ENCODE results near the gene SETD5. TPM values are rescaled to one million over a fixed set of nuclear protein-coding genes. Genes with fewer than 3 reads are reported as not detected.
A peak's percentile ranks its signal among the peaks of the same experiment; 100 is the strongest.

SETD5 gene
- total and polyA plus RNA-seq, 2 donors (not counting 1 experiment from before 2014, with no cell fraction given): 53.7 to 62.5 TPM

DNA sequence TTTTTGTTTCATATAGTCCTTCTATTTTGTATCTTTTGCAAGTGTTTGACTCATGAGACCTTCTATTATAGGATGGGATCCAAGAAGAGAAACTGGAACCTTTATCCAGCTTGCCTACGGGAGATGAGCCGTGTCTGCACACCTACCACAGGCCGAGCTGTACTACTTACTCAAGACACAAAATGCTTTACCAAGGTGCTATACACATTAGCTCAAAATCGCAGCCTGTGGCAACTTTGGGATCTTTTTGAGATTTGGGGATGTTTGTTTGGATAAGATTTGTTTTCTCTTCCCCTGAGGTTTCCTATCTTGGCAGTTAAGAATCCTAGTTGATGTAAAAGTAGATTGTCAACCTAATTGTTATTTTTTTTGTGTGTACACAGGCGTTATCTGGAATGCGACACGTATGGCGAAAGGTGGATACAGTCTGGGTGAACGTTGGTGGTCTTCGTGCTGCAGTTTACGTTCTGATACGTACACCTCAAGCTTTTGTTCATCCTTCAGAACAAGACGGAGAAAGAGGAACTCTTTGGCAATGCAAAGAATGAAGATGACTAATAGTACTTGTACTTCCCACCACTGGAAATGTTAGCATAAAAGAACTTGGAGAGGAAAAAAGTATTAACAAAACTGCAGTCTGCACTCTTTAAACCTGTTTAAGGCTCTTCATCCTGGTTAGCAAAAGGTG is 13.1 kb upstream of the SETD5 start:
- Histone ChIP-seq H3K79me2 (ENCODE audit: control insufficient read depth, insufficient read depth, low read length) (peaks cover 10% of the 10 kb centered on the region), H3K4me3 (replicated peaks in 1 of 4; ENCODE audit: control extremely low read depth in 1 of 4, insufficient read depth in 1 of 4, low read depth in 3 of 4, low read length in 4 of 4) (no peak overlapping the region), H4K20me1 (ENCODE audit: control insufficient read depth, extremely low read depth, insufficient read depth, low read length) (no peaks in the 10 kb centered on the region), H3K9me3 (ENCODE audit: control insufficient read depth, insufficient read depth, low read depth, low read length) (no peaks in the 10 kb centered on the region), H3K27ac (ENCODE audit: insufficient read depth, low read length) (no peak overlapping the region), H3K4me2 (ENCODE audit: extremely low read depth, insufficient read depth, low read length) (no peak overlapping the region), H3K36me3 (ENCODE audit: control insufficient read depth, insufficient read depth, low read length) (peaks cover 4% of the 10 kb centered on the region), H3K9ac (ENCODE audit: insufficient read depth, low read length) (no peak overlapping the region), H3K4me1 (ENCODE audit: control insufficient read depth, extremely low read depth, insufficient read depth, low read length) (no peaks in the 10 kb centered on the region), H2AFZ (ENCODE audit: low read length) (no peak overlapping the region), H3K27me3 (ENCODE audit: control insufficient read depth, insufficient read depth, low read length) (no peaks in the 10 kb centered on the region)
- no peak for TF ChIP-seq EZH2 (IDR thresholded peaks at IDR 0.05; ENCODE audit: low read length, missing control alignments)
- TF ChIP-seq, protein P1, sequence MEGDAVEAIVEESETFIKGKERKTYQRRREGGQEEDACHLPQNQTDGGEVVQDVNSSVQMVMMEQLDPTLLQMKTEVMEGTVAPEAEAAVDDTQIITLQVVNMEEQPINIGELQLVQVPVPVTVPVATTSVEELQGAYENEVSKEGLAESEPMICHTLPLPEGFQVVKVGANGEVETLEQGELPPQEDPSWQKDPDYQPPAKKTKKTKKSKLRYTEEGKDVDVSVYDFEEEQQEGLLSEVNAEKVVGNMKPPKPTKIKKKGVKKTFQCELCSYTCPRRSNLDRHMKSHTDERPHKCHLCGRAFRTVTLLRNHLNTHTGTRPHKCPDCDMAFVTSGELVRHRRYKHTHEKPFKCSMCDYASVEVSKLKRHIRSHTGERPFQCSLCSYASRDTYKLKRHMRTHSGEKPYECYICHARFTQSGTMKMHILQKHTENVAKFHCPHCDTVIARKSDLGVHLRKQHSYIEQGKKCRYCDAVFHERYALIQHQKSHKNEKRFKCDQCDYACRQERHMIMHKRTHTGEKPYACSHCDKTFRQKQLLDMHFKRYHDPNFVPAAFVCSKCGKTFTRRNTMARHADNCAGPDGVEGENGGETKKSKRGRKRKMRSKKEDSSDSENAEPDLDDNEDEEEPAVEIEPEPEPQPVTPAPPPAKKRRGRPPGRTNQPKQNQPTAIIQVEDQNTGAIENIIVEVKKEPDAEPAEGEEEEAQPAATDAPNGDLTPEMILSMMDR (conservative IDR thresholded peaks at IDR 0.05 in 1 of 2, IDR thresholded peaks at IDR 0.05 in 1 of 2; ENCODE audit: low read depth in 1 of 2, low read length in 2 of 2): no peak
- peak; percentile 23 to 70 for DNase-seq (ENCODE audit: low read depth in 2 of 2)

DNA sequence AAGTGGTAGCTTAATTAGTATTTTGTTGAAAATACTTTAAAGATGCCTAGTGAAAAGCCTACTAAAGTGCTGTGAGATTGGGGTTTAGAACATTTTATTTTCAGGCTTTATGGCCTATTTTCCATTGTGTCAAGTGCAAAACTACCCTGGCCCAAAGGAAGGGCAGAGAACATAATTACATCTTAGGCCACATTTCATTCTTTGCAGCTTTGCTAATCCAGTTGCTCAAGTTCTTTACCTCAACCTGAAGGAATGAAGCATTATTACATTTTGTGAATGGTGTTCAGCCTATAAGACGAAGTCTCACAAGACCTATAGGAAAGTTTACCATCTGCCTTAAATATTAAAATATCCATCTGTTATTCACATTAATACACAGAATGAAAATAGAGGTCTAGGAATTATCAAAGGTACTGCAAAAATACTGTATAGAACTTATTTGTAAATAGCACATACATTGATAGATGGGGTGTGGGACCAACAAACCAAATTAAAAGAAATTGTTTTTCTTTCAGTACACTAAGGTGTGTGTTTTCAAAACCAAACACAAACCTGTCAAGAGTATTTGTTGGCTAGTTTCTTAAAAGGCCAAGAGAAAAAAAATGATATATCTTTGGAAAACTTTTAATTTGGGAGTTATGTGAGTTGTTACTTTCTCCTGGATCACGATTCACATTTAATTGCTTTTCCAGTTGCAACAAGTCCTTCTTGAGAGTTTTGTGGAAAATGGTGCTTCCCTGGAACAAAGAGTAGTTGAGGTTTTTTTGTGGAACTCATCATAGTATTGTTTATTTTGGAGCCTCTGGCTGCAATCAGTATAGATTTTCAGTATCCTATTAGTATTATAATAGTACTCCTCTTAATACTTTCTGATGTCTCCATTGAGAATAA is 12.0 kb upstream of the SETD5 start:
- Histone ChIP-seq H3K4me3 (replicated peaks in 1 of 4; ENCODE audit: control extremely low read depth in 1 of 4, insufficient read depth in 1 of 4, low read depth in 3 of 4, low read length in 4 of 4) (no peak overlapping the region), H3K4me2 (ENCODE audit: extremely low read depth, insufficient read depth, low read length) (no peak overlapping the region), H3K79me2 (ENCODE audit: control insufficient read depth, insufficient read depth, low read length) (peaks cover 19% of the 10 kb centered on the region), H4K20me1 (ENCODE audit: control insufficient read depth, extremely low read depth, insufficient read depth, low read length) (no peaks in the 10 kb centered on the region), H3K27me3 (ENCODE audit: control insufficient read depth, insufficient read depth, low read length) (no peaks in the 10 kb centered on the region), H3K36me3 (ENCODE audit: control insufficient read depth, insufficient read depth, low read length) (peaks cover 4% of the 10 kb centered on the region), H3K9me3 (ENCODE audit: control insufficient read depth, insufficient read depth, low read depth, low read length) (no peaks in the 10 kb centered on the region), H3K4me1 (ENCODE audit: control insufficient read depth, extremely low read depth, insufficient read depth, low read length) (no peaks in the 10 kb centered on the region), H3K27ac (ENCODE audit: insufficient read depth, low read length) (no peak overlapping the region), H3K9ac (ENCODE audit: insufficient read depth, low read length) (no peak overlapping the region), H2AFZ (ENCODE audit: low read length) (no peak overlapping the region)
- TF ChIP-seq EZH2 (IDR thresholded peaks at IDR 0.05; ENCODE audit: low read length, missing control alignments): no peak
- TF ChIP-seq, protein P1 (conservative IDR thresholded peaks at IDR 0.05 in 1 of 2, IDR thresholded peaks at IDR 0.05 in 1 of 2; ENCODE audit: low read depth in 1 of 2, low read length in 2 of 2): no peak
- DNase-seq (ENCODE audit: low read depth in 2 of 2): peak in 1 of 2 donors; percentile 20

DNA sequence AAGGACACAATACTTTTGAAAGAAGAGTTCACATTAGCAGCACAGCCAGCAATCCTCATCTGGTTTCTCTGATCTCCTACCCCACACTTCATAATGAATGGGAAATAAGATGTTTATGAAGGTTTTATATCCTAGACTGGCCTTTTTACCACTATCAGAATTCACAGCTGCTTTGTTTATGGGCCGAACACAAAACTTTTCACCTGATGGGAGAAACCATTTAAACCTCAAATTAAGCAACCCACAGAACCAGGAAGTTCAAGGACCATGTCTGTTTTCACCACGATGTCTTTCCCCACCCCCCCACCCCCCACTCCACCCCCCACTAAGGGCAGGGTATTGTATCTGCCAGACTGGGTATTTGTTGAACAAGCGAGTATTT is 11.3 kb upstream of the SETD5 start:
- H3K79me2 ChIP-seq (ENCODE audit: control insufficient read depth, insufficient read depth, low read length): peaks cover 25% of the 10 kb centered on the region
- H3K4me2 ChIP-seq (ENCODE audit: extremely low read depth, insufficient read depth, low read length): no peak overlapping the region
- peaks cover 4% of the 10 kb centered on the region for H3K36me3 ChIP-seq (ENCODE audit: control insufficient read depth, insufficient read depth, low read length)
- H4K20me1 ChIP-seq (ENCODE audit: control insufficient read depth, extremely low read depth, insufficient read depth, low read length): no peaks in the 10 kb centered on the region
- H2AFZ ChIP-seq (ENCODE audit: low read length): no peak overlapping the region
- no peak overlapping the region for H3K27ac ChIP-seq (ENCODE audit: insufficient read depth, low read length)
- no peak overlapping the region for H3K4me3 ChIP-seq (replicated peaks in 1 of 4; ENCODE audit: control extremely low read depth in 1 of 4, insufficient read depth in 1 of 4, low read depth in 3 of 4, low read length in 4 of 4)
- no peaks in the 10 kb centered on the region for H3K27me3 ChIP-seq (ENCODE audit: control insufficient read depth, insufficient read depth, low read length)
- H3K4me1 ChIP-seq (ENCODE audit: control insufficient read depth, extremely low read depth, insufficient read depth, low read length): no peaks in the 10 kb centered on the region
- no peak overlapping the region for H3K9ac ChIP-seq (ENCODE audit: insufficient read depth, low read length)
- H3K9me3 ChIP-seq (ENCODE audit: control insufficient read depth, insufficient read depth, low read depth, low read length): no peaks in the 10 kb centered on the region
- DNase-seq (ENCODE audit: low read depth in 2 of 2): no peak
- TF ChIP-seq, protein P1 (conservative IDR thresholded peaks at IDR 0.05 in 1 of 2, IDR thresholded peaks at IDR 0.05 in 1 of 2; ENCODE audit: low read depth in 1 of 2, low read length in 2 of 2): no peak

Measured in fibroblast of lung (primary cell).